ENCODE results near the gene KRT72. TPM values are rescaled to one million over a fixed set of nuclear protein-coding genes. Genes with fewer than 3 reads are reported as not detected.
"Not testable (repeated sequence)": the region's sequence is repeated elsewhere in the genome, so short reads cannot be mapped to it uniquely, and the experiment has no call there.

The KRT72 gene
- total and polyA plus RNA-seq, 2 experiments from 2014 or later = not detected

- H3K4me1 ChIP-seq (ENCODE audit: insufficient read depth) = no peaks in the 10 kb centered on the region
- no peaks in the 10 kb centered on the region for H3K9me3 ChIP-seq (ENCODE audit: low read depth)
- peaks cover 19% of the 10 kb centered on the region for H3K27me3 ChIP-seq
- H3K27ac ChIP-seq = no peak overlapping the region
- no peak overlapping the region for H3K4me2 ChIP-seq
- TF ChIP-seq CTCF (IDR thresholded peaks at IDR 0.05; ENCODE audit: poor library complexity) (no peak), EZH2 (IDR thresholded peaks at IDR 0.05; ENCODE audit: borderline replicate concordance) (no peak), EZH2phosphoT487 (IDR thresholded peaks at IDR 0.05; ENCODE audit: low read depth, severe bottlenecking, unreplicated experiment) (no peak)
- 66% methylated on average over 2 of the region's 2 CpGs for WGBS (ENCODE audit: low lambda C conversion rate, missing lambda C conversion rate)
- no peak overlapping the region for H3K4me3 ChIP-seq
- DNase-seq (ENCODE audit: low spot score) = no peak
- H3K9me2 ChIP-seq (replicated peaks; ENCODE audit: insufficient read depth) = no peaks in the 10 kb centered on the region
- no peaks in the 10 kb centered on the region for H3K36me3 ChIP-seq (replicated peaks; ENCODE audit: insufficient read depth, low read depth)
- no peaks in the 10 kb centered on the region for H4K20me1 ChIP-seq (ENCODE audit: insufficient read depth, poor library complexity, severe bottlenecking)
- no peak overlapping the region for H2AFZ ChIP-seq
- no peaks in the 10 kb centered on the region for H3K79me2 ChIP-seq
Observed at GRCh38 chr12:52600071-52600470, 1.2 kb downstream of the KRT72 start.

- Histone ChIP-seq H3K4me1 (ENCODE audit: insufficient read depth) (no peaks in the 10 kb centered on the region), H2AFZ (no peak overlapping the region), H3K27me3 (peaks cover 19% of the 10 kb centered on the region), H3K4me2 (no peak overlapping the region), H3K36me3 (replicated peaks; ENCODE audit: insufficient read depth, low read depth) (no peaks in the 10 kb centered on the region), H4K20me1 (ENCODE audit: insufficient read depth, poor library complexity, severe bottlenecking) (no peaks in the 10 kb centered on the region), H3K9me3 (ENCODE audit: low read depth) (no peaks in the 10 kb centered on the region), H3K79me2 (no peaks in the 10 kb centered on the region), H3K4me3 (no peak overlapping the region), H3K9me2 (replicated peaks; ENCODE audit: insufficient read depth) (no peaks in the 10 kb centered on the region), H3K27ac (no peak overlapping the region)
- 93% methylated on average over 5 of the region's 5 CpGs for WGBS (ENCODE audit: low lambda C conversion rate, missing lambda C conversion rate)
- DNase-seq (ENCODE audit: low spot score) = no peak
- no peak for TF ChIP-seq EZH2 (IDR thresholded peaks at IDR 0.05; ENCODE audit: borderline replicate concordance)
- no peak for TF ChIP-seq CTCF (IDR thresholded peaks at IDR 0.05; ENCODE audit: poor library complexity)
- TF ChIP-seq EZH2phosphoT487 (IDR thresholded peaks at IDR 0.05; ENCODE audit: low read depth, severe bottlenecking, unreplicated experiment) = no peak
Observed at GRCh38 chr12:52598966-52599365, 2.3 kb downstream of the KRT72 start.

GRCh38 chr12:52594237-52594636, 7.0 kb downstream of the KRT72 start:
- WGBS (ENCODE audit: low lambda C conversion rate, missing lambda C conversion rate) = 73% methylated on average over 4 of the region's 4 CpGs
- not testable (repeated sequence) for H2AFZ ChIP-seq

GRCh38 chr12:52591521-52591920, 9.7 kb downstream of the KRT72 start:
- Histone ChIP-seq H2AFZ (no peak overlapping the region), H3K36me3 (replicated peaks; ENCODE audit: insufficient read depth, low read depth) (no peaks in the 10 kb centered on the region), H3K27ac (no peak overlapping the region), H3K9me2 (replicated peaks; ENCODE audit: insufficient read depth) (no peaks in the 10 kb centered on the region), H3K4me3 (no peak overlapping the region), H4K20me1 (ENCODE audit: insufficient read depth, poor library complexity, severe bottlenecking) (no peaks in the 10 kb centered on the region), H3K4me1 (ENCODE audit: insufficient read depth) (no peaks in the 10 kb centered on the region), H3K9me3 (ENCODE audit: low read depth) (no peaks in the 10 kb centered on the region), H3K27me3 (peaks cover 6% of the 10 kb centered on the region), H3K79me2 (no peaks in the 10 kb centered on the region), H3K4me2 (no peak overlapping the region)
- DNase-seq (ENCODE audit: low spot score) = no peak
- TF ChIP-seq CTCF (IDR thresholded peaks at IDR 0.05; ENCODE audit: poor library complexity) (no peak), EZH2 (IDR thresholded peaks at IDR 0.05; ENCODE audit: borderline replicate concordance) (no peak), EZH2phosphoT487 (IDR thresholded peaks at IDR 0.05; ENCODE audit: low read depth, severe bottlenecking, unreplicated experiment) (no peak)
- WGBS (ENCODE audit: low lambda C conversion rate, missing lambda C conversion rate) = 92% methylated on average over 11 of the region's 11 CpGs

More at GRCh38 chr12:52594237-52594636, 7.0 kb downstream of the KRT72 start:
- not testable (repeated sequence) for H3K79me2 ChIP-seq; H4K20me1 ChIP-seq (ENCODE audit: insufficient read depth, poor library complexity, severe bottlenecking); H3K9me3 ChIP-seq (ENCODE audit: low read depth); H3K4me3 ChIP-seq; H3K27ac ChIP-seq; DNase-seq (ENCODE audit: low spot score); H3K9me2 ChIP-seq (replicated peaks; ENCODE audit: insufficient read depth); H3K36me3 ChIP-seq (replicated peaks; ENCODE audit: insufficient read depth, low read depth); H3K4me1 ChIP-seq (ENCODE audit: insufficient read depth); H3K4me2 ChIP-seq
- peaks cover 18% of the 10 kb centered on the region for H3K27me3 ChIP-seq

Data from hepatocyte (in vitro differentiated cells).